SK-MEL-5 (cell line): ENCODE measurements around the gene SPATS2L. TPM values are rescaled to one million over a fixed set of nuclear protein-coding genes. Genes with fewer than 3 reads are reported as not detected.
A peak's percentile ranks its signal among the peaks of the same experiment; 100 is the strongest.

ENCODE experiments used
- DNase-seq: peaks from one replicate; pipeline ENCODE4 v3.0.0-alpha.2; 2016; ENCODE audit warnings: low read depth, low spot score
- in situ Hi-C: cut with HindIII; loops from 2 replicates; pipeline ENCODE4 v1.10.0; 2016; ENCODE audit warnings: low sequenced_read_pairs, high pct_unique_total_duplicates, low pct_unique_long_range_greater_than_20kb
- small RNA-seq, 2 experiments: library from RNA; depleted of rRNA; stranded (forward); fragments of <200 nt; gene quantifications; one replicate each; pipeline ENCODE3, GENCODE V24; 2014
- total RNA-seq: library from RNA; depleted of rRNA; stranded (reverse); fragments of >200 nt; shearing (Covaris generic); gene quantifications from 2 replicates; pipeline ENCODE4 v1.2.3, GENCODE V29; 2014; rRNA removed

SPATS2L gene
- total RNA-seq, 1 experiment from 2014 or later: 31.8 TPM

GRCh38 chr2:200523604-200524003, 217.1 kb downstream of the SPATS2L start:
- no peak for DNase-seq
- in situ Hi-C loops: no loop called here

DNA sequence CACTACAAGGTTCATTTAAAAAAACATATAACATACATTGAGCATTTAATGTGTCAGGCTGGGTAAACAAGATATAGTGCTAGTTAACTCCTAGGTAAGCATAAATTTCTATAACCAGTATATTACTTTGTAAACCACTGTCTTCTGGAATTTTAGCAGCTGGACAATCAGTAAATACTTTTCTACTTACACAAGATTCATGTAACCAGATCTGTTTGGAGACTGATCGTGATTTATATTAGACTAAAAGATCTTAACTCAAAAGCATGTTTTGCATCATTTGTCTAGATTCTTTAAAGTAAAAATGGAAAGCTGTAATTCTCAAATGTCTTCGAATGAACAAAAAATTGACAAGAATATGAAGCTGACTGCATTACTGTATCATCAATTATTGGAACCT, 218.6 kb downstream of the SPATS2L start:
- no peak for DNase-seq
- in situ Hi-C loops: no loop called here

- in situ Hi-C loops: no loop called here
Observed at GRCh38 chr2:200525551-200525881, 219.0 kb downstream of the SPATS2L start.

GRCh38 chr2:200525882-200526651, 219.6 kb downstream of the SPATS2L start, which contains the start of gene SGO2:
Gene SGO2 (plus strand): TSS chr2:200526207. CDS start chr2:200532976, 6,769 bp downstream.
- DNase-seq: peak; percentile 94
- in situ Hi-C loops: no loop called here

More at GRCh38 chr2:200525551-200525881, 219.0 kb downstream of the SPATS2L start:
- DNase-seq: no peak

DNA sequence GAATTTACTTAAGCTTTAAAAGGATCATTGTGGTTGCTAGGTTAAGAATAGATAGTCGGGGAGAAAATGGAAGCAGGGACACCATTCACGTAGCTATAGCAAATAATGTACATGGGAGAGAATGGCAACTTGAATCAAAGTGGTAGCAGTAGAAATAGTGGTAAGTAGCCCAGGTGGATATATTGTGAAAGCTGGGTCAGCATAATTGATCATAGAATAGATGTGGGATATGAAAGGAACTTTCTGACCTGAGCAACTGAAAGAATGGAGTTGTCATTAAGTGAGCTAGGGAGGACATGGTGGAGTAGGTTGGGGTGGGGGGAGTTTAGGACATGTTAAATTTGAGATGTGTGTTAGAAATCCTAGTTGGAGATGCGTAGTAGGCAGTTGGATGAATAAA, 221.7 kb downstream of the SPATS2L start:
- in situ Hi-C loops: no loop called here
- no peak for DNase-seq

Small RNA genes within 50 kb of the gene (small RNA-seq; reads per million reads assigned to genes)
- 0 to 0.24 reads per million in 2 experiments for gene RNY4P34

Other genes with a start within 250 kb of the SPATS2L start
- gene KCTD18, start 203.4 kb downstream of the SPATS2L start, total RNA-seq: 13.5 and 16.2 TPM in 2 replicates
- 9.1 and 10.7 TPM in 2 replicates for gene SGO2, start 219.5 kb downstream of the SPATS2L start, total RNA-seq